Smooth muscle cell (in vitro differentiated cells): Measurements from ENCODE around the gene MGMT. TPM values are rescaled to one million over a fixed set of nuclear protein-coding genes. Genes with fewer than 3 reads are reported as not detected.

Source experiments
- DNase-seq: peaks from one replicate; lab custom pipeline; 2025; ENCODE audit not compliant: unreplicated experiment; lab: John Stamatoyannopoulos, UW
- H2AFZ ChIP-seq: fragments of 200-600 bp; sonication (generic); 2 replicates; pipeline ENCODE4 v1.6.0; 2016; ENCODE audit warnings: antibody characterized with exemption, low read depth, mild to moderate bottlenecking
- H3F3A ChIP-seq: fragments of 200-600 bp; sonication (generic); 2 replicates; pipeline ENCODE4 v1.6.0; 2017; ENCODE audit warnings: antibody characterized with exemption, low read depth
- H3K27ac ChIP-seq: fragments of 200-600 bp; sonication (generic); 2 replicates; pipeline ENCODE4 v1.5.1; 2016; ENCODE audit warnings: low read depth, mild to moderate bottlenecking
- H3K27me3 ChIP-seq: fragments of 200-600 bp; sonication (generic); 2 replicates; pipeline ENCODE4 v1.6.1; 2016; ENCODE audit warnings: low read depth, mild to moderate bottlenecking
- H3K36me3 ChIP-seq: fragments of 200-600 bp; sonication (generic); 2 replicates; pipeline ENCODE4 v1.5.1; 2016; ENCODE audit warnings: low read depth
- H3K4me1 ChIP-seq: fragments of 200-600 bp; sonication (generic); 2 replicates; pipeline ENCODE4 v1.5.1; 2016; ENCODE audit warnings: low read depth
- H3K4me2 ChIP-seq: fragments of 200-600 bp; sonication (generic); 2 replicates; pipeline ENCODE4 v1.6.0; 2016; ENCODE audit warnings: mild to moderate bottlenecking
- H3K4me3 ChIP-seq: fragments of 200-600 bp; sonication (generic); 2 replicates; pipeline ENCODE4 v1.5.1; 2016; ENCODE audit warnings: mild to moderate bottlenecking
- H3K79me2 ChIP-seq: fragments of 200-600 bp; sonication (generic); 2 replicates; pipeline ENCODE4 v1.6.0; 2016; ENCODE audit warnings: low read depth, mild to moderate bottlenecking
- H3K9ac ChIP-seq: fragments of 200-600 bp; sonication (generic); 2 replicates; pipeline ENCODE4 v1.6.0; 2016; ENCODE audit warnings: low read depth
- H3K9me3 ChIP-seq: fragments of 200-600 bp; sonication (generic); replicated peaks from 2 replicates; pipeline ENCODE4 v1.5.1; 2016; ENCODE audit warnings: low read depth
- H4K20me1 ChIP-seq: fragments of 200-600 bp; sonication (generic); 2 replicates; pipeline ENCODE4 v1.6.0; 2016; ENCODE audit warnings: low read depth
- WGBS: methylation state at CpG from one replicate; pipeline ENCODE4 v1.1.7; 2016; ENCODE audit warnings: low lambda C conversion rate; 5-methylcytosine and 5-hydroxymethylcytosine counted together
- polyA plus RNA-seq: library from polyadenylated mRNA; unstranded; fragments of >200 nt; fragmentation: Nextera tagmentation; extraction: Ambion mirVana; gene quantifications from 2 replicates; pipeline ENCODE4 v1.2.1, GENCODE V29; 2016
- total RNA-seq: library from RNA; depleted of rRNA; stranded (reverse); fragments of >200 nt; gene quantifications from 2 replicates; pipeline ENCODE4 v1.2.3, GENCODE V29; 2014
- TF ChIP-seq, protein P1 (sequence below): fragments of 200-600 bp; sonication (generic); IDR thresholded peaks from 2 replicates; pipeline ENCODE4 v1.5.1; 2017; ENCODE audit warnings: borderline replicate concordance, mild to moderate bottlenecking, antibody characterized with exemption; ENCODE audit not compliant: insufficient read depth, poor library complexity, severe bottlenecking

The MGMT gene
- total and polyA plus RNA-seq, 2 experiments from 2014 or later, result 21.0 to 33.0 TPM

DNA sequence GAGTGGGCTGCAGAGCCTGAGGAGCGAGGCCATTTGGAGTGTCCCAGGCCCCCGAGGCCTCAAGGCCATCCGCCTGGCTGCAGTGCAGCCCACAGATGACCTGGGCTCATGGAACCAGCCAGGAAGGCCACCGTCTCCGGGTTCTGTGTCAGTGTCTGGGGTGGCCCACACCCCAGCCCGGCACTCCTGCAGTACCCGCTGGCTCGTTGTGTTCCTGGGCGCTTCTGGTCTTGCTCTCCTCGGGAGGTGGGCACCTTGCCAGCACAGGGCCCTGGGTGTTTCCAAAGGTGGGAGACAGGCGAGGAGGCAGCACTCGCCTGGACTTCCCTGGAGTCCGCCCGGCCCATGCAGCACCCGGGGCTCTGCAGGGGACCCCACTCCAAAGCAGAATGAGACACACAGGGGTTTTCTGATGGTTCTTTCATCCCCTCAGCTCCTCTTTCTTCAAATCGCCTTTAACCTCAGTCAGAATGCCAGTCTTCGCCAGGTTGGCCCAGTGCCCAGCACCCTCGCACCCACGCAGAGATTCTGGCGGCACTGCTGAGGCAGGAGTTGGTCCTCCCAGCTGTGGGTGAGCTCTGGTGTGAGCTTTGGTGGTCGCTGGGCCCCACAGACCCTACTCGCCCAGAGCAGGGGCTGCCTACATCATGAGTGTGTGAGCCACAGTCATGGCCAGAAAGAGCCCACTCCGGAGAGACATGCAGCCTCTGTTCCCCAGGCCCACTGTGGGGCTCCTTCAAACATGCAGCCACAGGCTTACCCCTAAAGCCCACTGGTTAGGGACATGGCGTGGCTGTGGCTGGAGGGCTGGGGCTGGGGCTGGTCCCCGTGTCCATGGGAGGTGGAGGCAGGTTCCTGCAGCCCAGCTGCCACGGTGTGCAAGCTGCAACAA lies 341.3 kb downstream of the MGMT start:
- no peak for DNase-seq
- 92% methylated on average over 26 of the region's 26 CpGs for WGBS
- TF ChIP-seq, protein P1, sequence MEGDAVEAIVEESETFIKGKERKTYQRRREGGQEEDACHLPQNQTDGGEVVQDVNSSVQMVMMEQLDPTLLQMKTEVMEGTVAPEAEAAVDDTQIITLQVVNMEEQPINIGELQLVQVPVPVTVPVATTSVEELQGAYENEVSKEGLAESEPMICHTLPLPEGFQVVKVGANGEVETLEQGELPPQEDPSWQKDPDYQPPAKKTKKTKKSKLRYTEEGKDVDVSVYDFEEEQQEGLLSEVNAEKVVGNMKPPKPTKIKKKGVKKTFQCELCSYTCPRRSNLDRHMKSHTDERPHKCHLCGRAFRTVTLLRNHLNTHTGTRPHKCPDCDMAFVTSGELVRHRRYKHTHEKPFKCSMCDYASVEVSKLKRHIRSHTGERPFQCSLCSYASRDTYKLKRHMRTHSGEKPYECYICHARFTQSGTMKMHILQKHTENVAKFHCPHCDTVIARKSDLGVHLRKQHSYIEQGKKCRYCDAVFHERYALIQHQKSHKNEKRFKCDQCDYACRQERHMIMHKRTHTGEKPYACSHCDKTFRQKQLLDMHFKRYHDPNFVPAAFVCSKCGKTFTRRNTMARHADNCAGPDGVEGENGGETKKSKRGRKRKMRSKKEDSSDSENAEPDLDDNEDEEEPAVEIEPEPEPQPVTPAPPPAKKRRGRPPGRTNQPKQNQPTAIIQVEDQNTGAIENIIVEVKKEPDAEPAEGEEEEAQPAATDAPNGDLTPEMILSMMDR, result no peak

DNA sequence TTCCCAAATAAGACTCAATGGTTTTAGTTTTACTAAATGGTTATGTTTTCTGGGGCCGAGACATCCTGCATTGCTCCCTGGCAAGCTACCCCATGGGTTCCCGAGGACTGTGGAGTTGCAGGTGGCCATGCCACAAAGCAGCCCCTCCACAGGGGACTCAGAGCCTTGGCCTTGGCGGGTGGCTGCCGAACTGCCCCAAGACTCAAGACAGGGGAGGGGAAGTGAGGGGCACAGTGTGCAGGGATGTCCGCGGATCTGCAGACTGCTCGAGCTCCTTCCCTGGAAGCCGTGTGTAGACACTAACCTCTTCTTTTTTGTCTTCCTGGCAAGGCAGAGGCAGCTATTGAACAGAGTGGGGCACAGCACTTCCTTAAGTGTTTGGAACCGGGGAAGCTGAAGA lies 342.4 kb downstream of the MGMT start:
- H3F3A ChIP-seq, result no peaks in the 10 kb centered on the region
- no peak overlapping the region for H2AFZ ChIP-seq
- no peaks in the 10 kb centered on the region for H3K4me1 ChIP-seq
- WGBS, result 90% methylated on average over 9 of the region's 9 CpGs
- H3K27ac ChIP-seq, result no peak overlapping the region
- TF ChIP-seq, protein P1, result no peak
- no peak overlapping the region for H3K4me2 ChIP-seq
- H3K9me3 ChIP-seq, result no peaks in the 10 kb centered on the region
- H3K79me2 ChIP-seq, result no peaks in the 10 kb centered on the region
- H4K20me1 ChIP-seq, result no peaks in the 10 kb centered on the region
- DNase-seq, result no peak
- H3K36me3 ChIP-seq, result no peaks in the 10 kb centered on the region
- H3K4me3 ChIP-seq, result no peak overlapping the region
- H3K9ac ChIP-seq, result no peak overlapping the region
- no peaks in the 10 kb centered on the region for H3K27me3 ChIP-seq

More for the DNA sequence above, 341.3 kb downstream of the MGMT start:
- no peak overlapping the region for H3K4me2 ChIP-seq
- no peaks in the 10 kb centered on the region for H3K79me2 ChIP-seq
- no peaks in the 10 kb centered on the region for H3F3A ChIP-seq
- no peak overlapping the region for H2AFZ ChIP-seq
- no peak overlapping the region for H3K9ac ChIP-seq
- H3K4me1 ChIP-seq, result no peaks in the 10 kb centered on the region
- no peak overlapping the region for H3K27ac ChIP-seq
- H3K9me3 ChIP-seq, result peaks cover 9% of the 10 kb centered on the region
- H4K20me1 ChIP-seq, result no peaks in the 10 kb centered on the region
- no peaks in the 10 kb centered on the region for H3K27me3 ChIP-seq
- no peaks in the 10 kb centered on the region for H3K36me3 ChIP-seq
- no peak overlapping the region for H3K4me3 ChIP-seq

DNA sequence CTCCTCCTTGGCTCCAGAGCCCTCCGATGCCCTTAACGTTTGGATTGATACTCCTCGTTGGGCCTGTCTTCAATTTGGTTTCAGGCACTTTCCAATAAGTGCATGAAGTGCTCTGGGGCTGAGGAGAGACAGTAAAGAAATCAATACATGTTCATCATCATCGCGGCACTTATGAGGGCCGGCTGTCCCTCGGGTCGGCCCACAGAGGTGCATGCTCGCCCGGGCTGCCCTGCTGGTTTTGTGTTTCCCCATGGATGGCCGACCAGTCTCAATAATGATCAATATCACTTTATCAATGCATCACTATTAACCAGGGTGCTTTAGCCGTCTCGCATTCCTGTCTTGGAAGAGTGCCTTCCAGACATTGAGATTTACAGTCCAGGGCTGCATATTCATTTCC lies 342.8 kb downstream of the MGMT start:
- Histone ChIP-seq H3F3A (no peaks in the 10 kb centered on the region), H4K20me1 (no peaks in the 10 kb centered on the region), H3K4me1 (no peaks in the 10 kb centered on the region), H3K27me3 (no peaks in the 10 kb centered on the region), H3K36me3 (no peaks in the 10 kb centered on the region), H3K4me3 (no peak overlapping the region), H3K9me3 (no peaks in the 10 kb centered on the region), H3K27ac (no peak overlapping the region), H3K4me2 (no peak overlapping the region), H3K9ac (no peak overlapping the region), H2AFZ (no peak overlapping the region), H3K79me2 (no peaks in the 10 kb centered on the region)
- 89% methylated on average over 13 of the region's 13 CpGs for WGBS
- no peak for DNase-seq
- TF ChIP-seq, protein P1, result no peak

DNA sequence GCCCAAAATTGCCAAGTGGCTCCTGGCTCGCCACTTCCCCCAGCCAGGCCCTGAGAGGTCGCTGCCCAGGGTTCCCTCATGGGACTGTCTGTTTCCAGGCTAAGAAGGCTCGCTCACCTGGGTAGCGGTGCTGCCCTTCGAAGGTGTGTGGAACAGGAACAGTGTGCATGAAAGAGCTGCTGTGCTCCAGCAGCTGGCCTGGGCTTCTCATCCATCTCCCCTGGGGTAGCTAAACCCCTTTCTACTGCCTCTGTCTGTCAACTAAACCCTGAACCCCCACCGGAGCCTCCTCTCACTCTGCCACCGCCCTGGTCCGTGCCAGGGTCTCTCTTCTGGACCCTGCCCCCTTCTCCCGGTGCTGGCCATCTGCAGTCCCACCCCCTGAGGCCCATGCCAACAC lies 344.2 kb downstream of the MGMT start:
- Histone ChIP-seq H4K20me1 (no peaks in the 10 kb centered on the region), H3K4me1 (no peaks in the 10 kb centered on the region)

More for the DNA sequence above, 344.2 kb downstream of the MGMT start:
- H3K4me3 ChIP-seq, result no peak overlapping the region
- TF ChIP-seq, protein P1, result no peak
- no peaks in the 10 kb centered on the region for H3K27me3 ChIP-seq
- no peak overlapping the region for H3K27ac ChIP-seq
- no peak overlapping the region for H2AFZ ChIP-seq
- no peaks in the 10 kb centered on the region for H3K9me3 ChIP-seq
- H3F3A ChIP-seq, result no peaks in the 10 kb centered on the region
- DNase-seq, result no peak
- H3K36me3 ChIP-seq, result no peaks in the 10 kb centered on the region
- H3K4me2 ChIP-seq, result no peak overlapping the region
- whole genome bisulfite sequencing, result 95% methylated on average over 8 of the region's 9 CpGs
- H3K9ac ChIP-seq, result no peak overlapping the region
- no peaks in the 10 kb centered on the region for H3K79me2 ChIP-seq
